ENCODE measurements around the gene ALDOB. TPM values are rescaled to one million over a fixed set of nuclear protein-coding genes. Genes with fewer than 3 reads are reported as not detected.
A peak's percentile ranks its signal among the peaks of the same experiment; 100 is the strongest.

The ALDOB gene
- total and polyA plus RNA-seq, 5 donors from 2014 or later = not detected

GRCh38 chr9:101403516-101404285, 31.9 kb downstream of the ALDOB start:
- Mint-ChIP-seq H3K27me3 (no peaks in the 10 kb centered on the region), H3K4me1 (peaks cover 28 to 46% (median 44%) of the 10 kb centered on the region in 4 donors), H3K36me3 (peaks cover 82% of the 10 kb centered on the region), H3K9me3 (peaks cover 12 to 47% (median 27%) of the 10 kb centered on the region in 7 donors), H3K4me3 (peak overlapping the region in 1 of 4 donors; percentile 22), H3K27ac (no peak overlapping the region)
- no peak for ATAC-seq (ENCODE audit: low read depth in 2 of 2)
- no peak for DNase-seq
- H3K36me3 ChIP-seq (ENCODE audit: control insufficient read depth, insufficient read depth, low read length) = peaks cover 84% of the 10 kb centered on the region
- no peak overlapping the region for H3K27ac ChIP-seq (ENCODE audit: insufficient read depth, low read length, poor library complexity, severe bottlenecking)
- peaks cover 47 to 49% of the 10 kb centered on the region in 2 experiments for H3K9me3 ChIP-seq (ENCODE audit: control insufficient read depth in 2 of 2, low read length in 2 of 2)
- peaks cover 20% of the 10 kb centered on the region for H3K4me1 ChIP-seq (ENCODE audit: control insufficient read depth, insufficient read depth, low read length, poor library complexity, severe bottlenecking)
- H3K27me3 ChIP-seq (ENCODE audit: control insufficient read depth, insufficient read depth, low read length) = no peaks in the 10 kb centered on the region
- no peak overlapping the region for H3K4me3 ChIP-seq (ENCODE audit: low read depth, low read length)

GRCh38 chr9:101400120-101400519, 35.5 kb downstream of the ALDOB start:
- H3K4me3 Mint-ChIP-seq = peak overlapping the region; percentile 97 to 100 (median 98)
- Histone ChIP-seq H3K4me1 (ENCODE audit: control insufficient read depth, insufficient read depth, low read length, poor library complexity, severe bottlenecking) (peaks cover 38% of the 10 kb centered on the region), H3K36me3 (ENCODE audit: control insufficient read depth, insufficient read depth, low read length) (peaks cover 55% of the 10 kb centered on the region), H3K27ac (ENCODE audit: insufficient read depth, low read length, poor library complexity, severe bottlenecking) (no peak overlapping the region), H3K4me3 (ENCODE audit: low read depth, low read length) (peak overlapping the region; percentile 88), H3K9me3 (ENCODE audit: control insufficient read depth in 2 of 2, low read length in 2 of 2) (peaks cover 14 to 16% of the 10 kb centered on the region in 2 experiments), H3K27me3 (ENCODE audit: control insufficient read depth, insufficient read depth, low read length) (no peaks in the 10 kb centered on the region)
- no peaks in the 10 kb centered on the region for H3K27me3 Mint-ChIP-seq
- peaks cover 4 to 20% (median 8%) of the 10 kb centered on the region in 7 donors for H3K9me3 Mint-ChIP-seq
- no peak for DNase-seq
- peak overlapping the region in 2 of 3 donors; percentile 59 to 100 for H3K27ac Mint-ChIP-seq
- no peak for ATAC-seq (ENCODE audit: low read depth in 2 of 2)
- peaks cover 48 to 77% (median 63%) of the 10 kb centered on the region in 4 donors for H3K4me1 Mint-ChIP-seq
- peaks cover 63% of the 10 kb centered on the region for H3K36me3 Mint-ChIP-seq

DNA sequence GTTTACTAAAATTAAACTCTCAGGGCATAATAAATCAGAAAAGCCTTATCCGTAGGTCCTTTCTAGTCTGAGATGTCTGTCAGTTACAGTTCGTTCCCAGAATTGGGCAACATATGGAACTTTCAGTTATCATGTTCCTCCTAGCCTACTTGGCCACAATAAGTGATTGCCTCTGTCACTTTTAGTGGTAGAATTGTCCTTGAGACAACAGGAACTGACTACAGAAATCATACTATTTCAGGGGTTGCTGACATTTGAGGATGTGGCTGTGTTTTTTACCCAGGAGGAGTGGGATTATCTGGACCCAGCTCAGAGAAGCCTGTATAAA, 36.0 kb downstream of the ALDOB start:
- Mint-ChIP-seq H3K36me3 (peaks cover 61% of the 10 kb centered on the region), H3K9me3 (peaks cover 0 to 17% (median 5%) of the 10 kb centered on the region in 7 donors), H3K4me3 (peak overlapping the region; percentile 97 to 100 (median 98)), H3K4me1 (peaks cover 51 to 82% (median 64%) of the 10 kb centered on the region in 4 donors), H3K27ac (peak overlapping the region in 2 of 3 donors; percentile 100), H3K27me3 (no peaks in the 10 kb centered on the region)
- peaks cover 40% of the 10 kb centered on the region for H3K4me1 ChIP-seq (ENCODE audit: control insufficient read depth, insufficient read depth, low read length, poor library complexity, severe bottlenecking)
- peaks cover 51% of the 10 kb centered on the region for H3K36me3 ChIP-seq (ENCODE audit: control insufficient read depth, insufficient read depth, low read length)
- H3K4me3 ChIP-seq (ENCODE audit: low read depth, low read length) = peak overlapping the region; percentile 88
- peak in 1 of 3 donors; percentile 23 for DNase-seq
- peaks cover 8 to 12% of the 10 kb centered on the region in 2 experiments for H3K9me3 ChIP-seq (ENCODE audit: control insufficient read depth in 2 of 2, low read length in 2 of 2)
- H3K27me3 ChIP-seq (ENCODE audit: control insufficient read depth, insufficient read depth, low read length) = no peaks in the 10 kb centered on the region
- ATAC-seq (ENCODE audit: low read depth in 2 of 2) = no peak
- H3K27ac ChIP-seq (ENCODE audit: insufficient read depth, low read length, poor library complexity, severe bottlenecking) = no peak overlapping the region

DNA sequence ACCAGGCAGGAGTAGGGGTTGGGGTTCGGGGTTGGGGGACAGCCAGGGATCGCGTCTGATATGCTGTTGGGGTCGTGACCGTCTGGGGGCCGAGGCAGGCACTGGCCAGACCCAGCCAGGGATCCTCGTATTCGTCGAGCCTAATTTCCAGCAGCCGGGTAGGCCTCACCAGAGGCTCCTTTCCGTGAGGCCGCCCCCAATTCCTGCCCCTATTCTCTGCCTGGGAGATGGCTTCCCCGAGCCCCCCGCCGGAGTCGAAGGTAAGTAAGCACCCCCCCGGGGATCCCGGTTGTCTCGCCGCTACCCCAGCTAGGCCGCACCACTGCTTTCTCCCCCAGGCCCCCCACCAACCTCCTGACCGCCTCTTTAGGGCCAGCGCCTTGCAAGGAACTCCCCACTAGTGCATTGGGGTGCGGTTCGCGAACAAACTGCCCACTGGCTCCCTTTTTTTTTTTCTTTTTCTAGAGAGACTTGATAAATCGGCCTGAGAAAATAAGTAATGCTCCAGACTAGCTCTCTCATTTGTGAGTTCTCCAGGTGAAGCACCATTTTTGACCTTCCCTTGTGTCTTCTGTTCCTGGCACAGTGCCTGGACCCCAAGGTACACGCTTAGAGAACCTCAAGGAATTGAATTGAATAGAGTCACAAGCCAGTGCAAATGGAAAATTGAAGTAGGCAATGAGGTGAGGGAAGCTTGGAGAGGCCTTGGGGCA, 36.5 kb downstream of the ALDOB start:
- Histone ChIP-seq H3K9me3 (ENCODE audit: control insufficient read depth in 2 of 2, low read length in 2 of 2) (peaks cover 5 to 9% of the 10 kb centered on the region in 2 experiments), H3K27ac (ENCODE audit: insufficient read depth, low read length, poor library complexity, severe bottlenecking) (peak overlapping the region; percentile 90), H3K4me1 (ENCODE audit: control insufficient read depth, insufficient read depth, low read length, poor library complexity, severe bottlenecking) (peaks cover 40% of the 10 kb centered on the region), H3K4me3 (ENCODE audit: low read depth, low read length) (peak overlapping the region; percentile 88), H3K27me3 (ENCODE audit: control insufficient read depth, insufficient read depth, low read length) (no peaks in the 10 kb centered on the region), H3K36me3 (ENCODE audit: control insufficient read depth, insufficient read depth, low read length) (peaks cover 49% of the 10 kb centered on the region)
- DNase-seq = no peak
- Mint-ChIP-seq H3K27me3 (no peaks in the 10 kb centered on the region), H3K27ac (peak overlapping the region; percentile 98 to 100 (median 100)), H3K36me3 (peaks cover 61% of the 10 kb centered on the region), H3K4me3 (peak overlapping the region; percentile 97 to 100 (median 98)), H3K9me3 (peaks cover 0 to 16% (median 7%) of the 10 kb centered on the region in 7 donors), H3K4me1 (peaks cover 54 to 87% (median 68%) of the 10 kb centered on the region in 4 donors)
- ATAC-seq (ENCODE audit: low read depth in 2 of 2) = no peak

DNA sequence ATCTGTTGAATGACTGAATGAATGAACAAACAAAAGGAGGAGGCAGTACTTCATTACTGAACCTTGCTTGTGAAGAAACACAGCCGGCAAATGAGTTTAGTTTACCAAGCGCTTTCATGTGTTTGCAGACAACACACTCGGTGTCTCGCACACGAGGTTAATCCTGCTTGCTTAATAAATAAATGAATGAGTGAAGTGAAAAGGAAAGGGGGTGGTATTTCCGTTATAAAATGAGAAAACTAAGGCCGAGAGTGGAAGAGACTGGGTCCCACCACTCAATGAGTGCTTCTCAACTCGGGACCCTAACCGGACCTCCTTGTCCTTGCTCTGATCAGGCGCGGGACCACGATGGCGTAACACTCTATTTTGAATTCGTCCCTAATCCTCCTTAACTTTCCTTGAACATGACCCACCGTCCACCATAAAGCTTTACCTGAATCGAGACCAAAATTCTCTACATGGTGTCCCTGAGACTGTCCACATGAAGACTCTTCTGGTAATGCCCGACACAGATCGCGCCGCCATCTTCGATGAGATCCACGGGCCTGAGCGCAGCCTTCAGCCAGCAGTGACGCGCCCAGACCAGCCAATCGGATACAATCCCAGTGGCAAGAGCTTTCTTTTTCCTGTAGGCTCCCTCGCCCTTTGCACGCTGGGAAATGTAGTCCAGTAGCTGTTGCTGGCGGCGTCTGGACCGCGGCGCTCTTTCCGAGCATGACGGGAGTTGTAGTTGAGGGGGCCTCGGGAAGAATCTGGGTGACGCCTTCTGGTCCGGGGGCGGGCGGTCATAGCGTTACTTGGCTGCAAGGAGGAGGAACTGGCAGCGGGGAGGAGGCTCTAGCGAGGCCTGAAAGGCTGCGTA, 37.3 kb downstream of the ALDOB start, which contains the start of the genes MRPL50 and ZNF189:
TSS of gene MRPL50 (minus strand) at position 551 of the 862 bp plus-strand sequence. CDS start at position 525, 26 bp downstream.
TSS of gene ZNF189 (plus strand) at position 784 of the 862 bp plus-strand sequence. CDS start 306 bp downstream, outside the sequence.
- ATAC-seq (ENCODE audit: low read depth in 2 of 2) = peak; percentile 97 to 98
- Histone ChIP-seq H3K4me1 (ENCODE audit: control insufficient read depth, insufficient read depth, low read length, poor library complexity, severe bottlenecking) (peaks cover 40% of the 10 kb centered on the region), H3K9me3 (ENCODE audit: control insufficient read depth in 2 of 2, low read length in 2 of 2) (peaks cover 0 to 3% of the 10 kb centered on the region in 2 experiments), H3K4me3 (ENCODE audit: low read depth, low read length) (peak within 1 kb of the TSS; percentile 100), H3K27me3 (ENCODE audit: control insufficient read depth, insufficient read depth, low read length) (no peaks in the 10 kb centered on the region), H3K27ac (ENCODE audit: insufficient read depth, low read length, poor library complexity, severe bottlenecking) (peak within 1 kb of the TSS; percentile 90), H3K36me3 (ENCODE audit: control insufficient read depth, insufficient read depth, low read length) (peaks cover 43% of the 10 kb centered on the region)
- Mint-ChIP-seq H3K4me1 (peaks cover 47 to 90% (median 66%) of the 10 kb centered on the region in 4 donors), H3K4me3 (peak within 1 kb of the TSS; percentile 97 to 100 (median 98)), H3K9me3 (peaks cover 0 to 14% (median 4%) of the 10 kb centered on the region in 7 donors), H3K27me3 (no peaks in the 10 kb centered on the region), H3K36me3 (peaks cover 55% of the 10 kb centered on the region), H3K27ac (peak within 1 kb of the TSS; percentile 98 to 100 (median 100))
- DNase-seq = peak; percentile 97 to 99 (median 97)

DNA sequence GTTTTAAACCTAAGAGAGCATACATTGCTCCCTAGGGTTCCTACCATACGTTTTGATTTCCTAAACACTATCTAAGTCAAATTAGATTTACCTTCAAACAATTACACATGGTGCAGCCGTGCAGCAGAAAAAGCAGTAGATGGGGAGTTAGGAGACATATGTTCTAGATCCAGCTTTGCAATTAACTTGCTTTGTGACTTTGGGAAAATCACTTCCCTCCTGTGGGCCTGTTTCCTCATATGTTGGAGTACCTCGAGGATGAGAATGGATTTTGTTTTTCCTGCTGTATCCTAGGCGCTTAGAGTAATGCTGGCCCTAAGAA, 37.9 kb downstream of the ALDOB start:
- H3K27me3 ChIP-seq (ENCODE audit: control insufficient read depth, insufficient read depth, low read length) = no peaks in the 10 kb centered on the region
- H3K4me3 Mint-ChIP-seq = peak overlapping the region; percentile 97 to 100 (median 98)
- H3K9me3 ChIP-seq (ENCODE audit: control insufficient read depth in 2 of 2, low read length in 2 of 2) = peaks cover 0 to 6% of the 10 kb centered on the region in 2 experiments
- H3K4me3 ChIP-seq (ENCODE audit: low read depth, low read length) = peak overlapping the region; percentile 100
- peaks cover 45 to 89% (median 66%) of the 10 kb centered on the region in 4 donors for H3K4me1 Mint-ChIP-seq
- peak overlapping the region; percentile 98 to 100 (median 100) for H3K27ac Mint-ChIP-seq
- peaks cover 0 to 15% (median 4%) of the 10 kb centered on the region in 7 donors for H3K9me3 Mint-ChIP-seq
- H3K4me1 ChIP-seq (ENCODE audit: control insufficient read depth, insufficient read depth, low read length, poor library complexity, severe bottlenecking) = peaks cover 40% of the 10 kb centered on the region
- H3K27ac ChIP-seq (ENCODE audit: insufficient read depth, low read length, poor library complexity, severe bottlenecking) = peak overlapping the region; percentile 90
- peaks cover 37% of the 10 kb centered on the region for H3K36me3 ChIP-seq (ENCODE audit: control insufficient read depth, insufficient read depth, low read length)
- H3K27me3 Mint-ChIP-seq = no peaks in the 10 kb centered on the region
- peaks cover 55% of the 10 kb centered on the region for H3K36me3 Mint-ChIP-seq
- DNase-seq = no peak
- no peak for ATAC-seq (ENCODE audit: low read depth in 2 of 2)

- ATAC-seq (ENCODE audit: low read depth in 2 of 2) (no peak), DNase-seq (no peak)
- Mint-ChIP-seq H3K27ac (peak overlapping the region in 1 of 3 donors; percentile 14), H3K4me1 (peaks cover 49 to 85% (median 56%) of the 10 kb centered on the region in 4 donors), H3K4me3 (peak overlapping the region in 3 of 4 donors; percentile 62 to 97 (median 77)), H3K27me3 (no peaks in the 10 kb centered on the region), H3K9me3 (peaks cover 0 to 24% (median 4%) of the 10 kb centered on the region in 7 donors), H3K36me3 (peaks cover 50% of the 10 kb centered on the region)
- H3K36me3 ChIP-seq (ENCODE audit: control insufficient read depth, insufficient read depth, low read length) = peaks cover 27% of the 10 kb centered on the region
- H3K4me3 ChIP-seq (ENCODE audit: low read depth, low read length) = peak overlapping the region; percentile 16
- peaks cover 0 to 6% of the 10 kb centered on the region in 2 experiments for H3K9me3 ChIP-seq (ENCODE audit: control insufficient read depth in 2 of 2, low read length in 2 of 2)
- H3K4me1 ChIP-seq (ENCODE audit: control insufficient read depth, insufficient read depth, low read length, poor library complexity, severe bottlenecking) = peaks cover 27% of the 10 kb centered on the region
- H3K27me3 ChIP-seq (ENCODE audit: control insufficient read depth, insufficient read depth, low read length) = no peaks in the 10 kb centered on the region
- H3K27ac ChIP-seq (ENCODE audit: insufficient read depth, low read length, poor library complexity, severe bottlenecking) = no peak overlapping the region
Observed at GRCh38 chr9:101394687-101395086, 40.9 kb downstream of the ALDOB start.

All from CD4-positive, CD25-positive, alpha-beta regulatory T cell (primary cell).